Right kidney (tissue), 9 donors: ENCODE results near the gene HAUS8.
"Not testable (repeated sequence)": the region's sequence is repeated elsewhere in the genome, so short reads cannot be mapped to it uniquely, and the experiment has no call there.

Experiments used
- DNase-seq: peaks from one replicate; pipeline ENCODE4 v3.0.0-alpha.2; 2016
- long read RNA-seq, 8 donors: transcript quantifications; one replicate each; lab custom pipeline, GENCODE V29; 2026

The HAUS8 gene, protein sequence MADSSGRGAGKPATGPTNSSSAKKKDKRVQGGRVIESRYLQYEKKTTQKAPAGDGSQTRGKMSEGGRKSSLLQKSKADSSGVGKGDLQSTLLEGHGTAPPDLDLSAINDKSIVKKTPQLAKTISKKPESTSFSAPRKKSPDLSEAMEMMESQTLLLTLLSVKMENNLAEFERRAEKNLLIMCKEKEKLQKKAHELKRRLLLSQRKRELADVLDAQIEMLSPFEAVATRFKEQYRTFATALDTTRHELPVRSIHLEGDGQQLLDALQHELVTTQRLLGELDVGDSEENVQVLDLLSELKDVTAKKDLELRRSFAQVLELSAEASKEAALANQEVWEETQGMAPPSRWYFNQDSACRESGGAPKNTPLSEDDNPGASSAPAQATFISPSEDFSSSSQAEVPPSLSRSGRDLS
- long read RNA-seq, donor 1, transcript HAUS8-201 (11 exons, 1,568 nt), result major isoform, 10 of 15 reads
- long read RNA-seq, donor 1, partial matches to known transcripts, result 0 of 15 reads
- long read RNA-seq, donor 1, other reads (novel, unspliced or antisense), result 0 of 15 reads
- long read RNA-seq, donor 2, partial matches to known transcripts, result 0 of 3 reads
- long read RNA-seq, donor 2, other reads (novel, unspliced or antisense), result 0 of 3 reads
- long read RNA-seq, donor 3, partial matches to known transcripts, result 0 of 2 reads
- long read RNA-seq, donor 3, other reads (novel, unspliced or antisense), result 0 of 2 reads
- long read RNA-seq, donor 4, partial matches to known transcripts, result 6 of 29 reads
- long read RNA-seq, donor 4, other reads (novel, unspliced or antisense), result 16 of 29 reads
- long read RNA-seq, donor 5, partial matches to known transcripts, result 0 of 8 reads
- long read RNA-seq, donor 5, other reads (novel, unspliced or antisense), result 0 of 8 reads
- long read RNA-seq, donor 6, partial matches to known transcripts, result 0 of 4 reads
- long read RNA-seq, donor 6, other reads (novel, unspliced or antisense), result 0 of 4 reads
- long read RNA-seq, donor 7, result 0 reads
- long read RNA-seq, donor 8, partial matches to known transcripts, result 0 of 7 reads
- long read RNA-seq, donor 8, other reads (novel, unspliced or antisense), result 0 of 7 reads

DNA sequence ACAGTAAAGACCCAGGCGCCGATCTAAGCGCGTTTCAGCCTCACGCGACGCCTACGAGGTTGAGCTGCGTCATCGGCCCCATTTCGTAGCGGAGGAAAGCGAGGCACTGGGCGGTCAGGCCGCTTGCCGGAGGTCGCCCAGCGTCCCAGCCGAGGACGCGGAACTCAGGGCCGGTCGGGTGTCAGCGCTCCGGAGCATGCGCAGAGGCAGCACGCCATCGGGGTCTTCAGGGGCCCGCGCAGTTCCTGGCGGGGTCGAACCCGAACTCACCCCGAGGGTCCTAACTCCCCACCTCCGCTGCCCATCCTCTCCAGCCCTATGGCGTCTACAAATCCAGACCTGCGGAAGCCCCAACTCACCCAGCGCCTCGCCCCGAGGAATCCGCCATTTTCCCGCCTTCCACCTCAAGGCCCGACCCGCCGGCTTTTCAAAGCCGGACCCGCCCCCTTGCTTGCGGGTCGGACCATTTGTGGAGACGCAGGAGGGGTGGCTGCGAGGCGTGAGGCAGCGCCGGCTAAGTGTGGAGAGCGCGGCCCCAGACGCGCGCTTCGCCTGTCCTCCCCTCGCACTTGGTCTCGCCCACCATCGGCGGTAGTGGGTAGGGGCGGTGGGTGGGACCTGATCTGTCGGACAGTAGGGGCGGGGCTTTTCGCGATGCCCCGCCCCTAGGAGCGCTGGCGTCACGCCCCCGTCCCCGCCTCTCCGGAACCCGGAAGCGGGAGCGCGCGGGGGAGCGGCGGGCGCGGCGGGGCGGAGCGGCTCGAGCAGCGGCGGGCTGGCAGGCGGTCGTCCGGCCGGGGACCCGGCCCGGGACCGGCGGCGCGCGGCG is at the start of gene HAUS8, which contains the start of gene MYO9B:
Gene HAUS8, minus strand, starts transcription at position 418 of the 829 bp plus-strand sequence. Its CDS starts 30 bp downstream, at position 388.
Gene MYO9B, plus strand, starts transcription at position 743 of the 829 bp plus-strand sequence. CDS start 25,941 bp downstream, outside the sequence.
- peak; percentile 99 for DNase-seq

DNA sequence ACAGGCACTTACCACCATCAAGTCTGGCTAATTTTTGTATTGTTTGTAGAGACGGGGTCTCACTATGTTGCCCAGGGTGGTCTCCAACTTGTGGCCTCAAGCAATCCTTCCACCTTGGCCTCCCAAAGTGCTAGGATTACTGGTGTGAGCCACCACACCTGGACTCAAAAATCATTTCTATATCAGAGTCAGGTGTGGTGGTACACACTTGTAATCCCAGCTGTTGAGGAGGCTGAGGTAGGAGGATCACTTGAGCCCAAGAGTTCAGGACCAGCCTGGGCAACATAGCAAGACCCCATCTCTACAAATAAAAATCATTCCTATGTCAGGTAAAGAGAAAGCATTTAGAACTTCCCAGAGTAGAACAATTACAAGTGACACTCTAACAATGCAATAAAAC is 48.8 kb upstream of the HAUS8 start:
- DNase-seq, result no peak

DNA sequence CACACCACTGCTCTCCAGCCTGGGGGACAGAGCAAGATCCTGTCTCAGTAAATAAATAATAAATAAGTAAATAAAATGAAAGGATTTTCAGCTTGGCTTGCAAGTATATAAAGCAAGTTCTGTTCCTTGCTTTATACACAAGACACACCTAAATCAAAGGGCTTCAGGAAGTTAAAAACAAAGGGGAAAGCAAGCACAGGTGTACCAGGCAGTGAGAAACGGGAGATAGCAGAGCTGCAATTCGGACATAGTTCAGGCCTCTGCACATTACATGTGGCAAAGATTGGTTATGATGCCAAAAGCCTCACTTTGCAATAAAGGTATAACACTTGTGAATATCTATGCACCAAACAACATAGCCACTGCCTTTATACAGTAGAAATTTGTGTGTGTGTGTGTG is 47.8 kb upstream of the HAUS8 start:
- no peak for DNase-seq

DNA sequence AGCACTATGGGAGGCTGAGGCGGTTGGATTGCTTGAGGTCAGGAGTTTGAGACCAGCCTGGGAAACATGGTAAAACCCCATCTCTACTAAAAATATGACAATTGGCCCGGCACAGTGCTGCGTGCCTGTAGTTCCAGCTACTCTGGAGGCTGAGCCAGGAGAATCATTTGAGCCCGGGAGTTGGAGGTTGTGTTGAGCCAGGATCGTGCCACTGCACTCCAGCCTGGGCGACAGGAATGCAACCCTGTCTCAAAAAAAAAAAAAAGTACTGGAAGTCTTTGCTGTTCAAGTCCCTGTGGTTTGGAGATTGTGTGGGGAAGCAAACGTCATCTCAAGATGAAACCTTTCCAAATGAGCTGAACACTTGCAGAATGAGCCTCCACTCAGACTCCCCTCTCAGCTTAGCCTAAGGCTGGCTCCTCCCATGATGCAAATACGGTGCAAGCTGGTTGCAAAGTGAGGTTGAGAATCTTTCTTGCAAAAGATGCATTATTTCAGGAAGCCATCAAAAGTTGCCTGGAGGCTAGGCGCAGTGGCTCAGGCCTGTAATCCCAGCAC is 46.6 kb upstream of the HAUS8 start:
- no peak for DNase-seq

DNA sequence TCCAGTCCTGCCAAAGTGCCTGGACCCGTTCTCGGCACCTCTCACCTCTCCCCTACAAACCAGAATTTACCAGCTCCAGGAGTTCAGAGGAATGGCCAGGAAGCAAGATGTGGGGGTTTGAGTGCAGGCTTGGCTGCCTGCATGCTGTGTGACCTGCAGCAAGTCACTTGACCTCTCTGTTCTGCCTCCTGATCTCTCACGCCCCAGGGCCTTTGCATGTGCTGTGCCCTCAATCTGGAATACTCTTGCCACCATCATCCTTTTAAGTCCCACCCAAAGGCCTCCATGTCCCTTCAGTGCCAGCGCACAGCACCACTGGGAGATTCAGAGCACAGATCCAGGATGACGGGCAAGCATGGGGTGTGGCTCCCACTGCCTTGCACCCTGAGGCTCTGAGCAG is 43.7 kb upstream of the HAUS8 start:
- DNase-seq, result no peak

DNA sequence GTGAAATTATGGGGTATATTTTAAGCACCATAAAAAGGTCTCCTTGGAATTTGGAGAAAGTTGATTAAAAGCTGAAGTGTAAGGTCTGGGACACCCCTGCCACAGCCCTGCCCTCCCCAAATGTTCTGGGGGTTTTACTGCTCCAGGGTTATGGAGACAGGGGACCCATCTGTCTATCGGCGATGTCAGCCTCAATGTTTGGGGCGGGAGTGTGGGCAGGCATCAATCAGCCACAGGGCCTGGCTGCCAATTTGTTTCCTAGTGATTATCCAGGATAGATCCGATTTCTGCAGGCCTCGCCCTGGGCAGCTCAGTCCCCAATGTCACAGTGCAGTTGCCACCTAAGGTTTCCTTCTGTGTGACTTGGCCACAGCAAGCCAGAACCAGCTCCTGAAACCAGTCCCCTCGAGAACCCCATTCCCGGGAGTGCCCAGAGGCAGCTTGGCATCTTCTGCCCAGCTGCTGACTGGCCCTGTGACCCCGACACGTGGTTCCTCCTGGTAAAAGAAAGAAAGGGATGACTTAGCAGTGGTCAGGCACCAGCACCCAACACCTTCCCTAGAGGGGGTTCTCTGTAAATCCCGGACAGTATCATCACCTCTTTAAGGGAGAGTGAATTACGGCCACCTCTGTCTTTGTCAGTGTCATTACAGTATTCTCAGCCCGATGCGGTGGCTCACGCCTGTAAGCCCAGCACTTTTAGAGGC is 41.9 kb upstream of the HAUS8 start:
- no peak for DNase-seq

DNA sequence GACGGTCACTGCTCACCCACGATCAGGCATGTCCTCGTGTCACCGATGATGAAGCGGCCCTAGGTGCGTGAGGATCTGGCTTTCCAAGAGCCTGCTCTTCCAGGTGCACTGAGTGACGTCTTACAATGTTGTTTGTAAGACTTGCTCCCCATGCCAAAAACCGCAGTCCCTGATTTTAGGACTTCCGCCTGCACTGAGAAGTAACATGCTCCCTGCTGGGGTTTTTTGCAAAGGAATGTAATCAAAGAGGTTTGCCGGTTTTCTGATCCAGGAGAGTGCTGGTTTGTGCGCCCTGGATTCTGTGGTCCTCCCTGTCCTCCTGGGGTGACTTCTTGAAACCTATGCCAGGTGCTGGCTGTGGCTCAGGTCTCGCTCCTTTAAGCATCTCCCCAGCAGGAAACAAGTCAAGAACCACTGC is 39.2 kb upstream of the HAUS8 start:
- no peak for DNase-seq

DNA sequence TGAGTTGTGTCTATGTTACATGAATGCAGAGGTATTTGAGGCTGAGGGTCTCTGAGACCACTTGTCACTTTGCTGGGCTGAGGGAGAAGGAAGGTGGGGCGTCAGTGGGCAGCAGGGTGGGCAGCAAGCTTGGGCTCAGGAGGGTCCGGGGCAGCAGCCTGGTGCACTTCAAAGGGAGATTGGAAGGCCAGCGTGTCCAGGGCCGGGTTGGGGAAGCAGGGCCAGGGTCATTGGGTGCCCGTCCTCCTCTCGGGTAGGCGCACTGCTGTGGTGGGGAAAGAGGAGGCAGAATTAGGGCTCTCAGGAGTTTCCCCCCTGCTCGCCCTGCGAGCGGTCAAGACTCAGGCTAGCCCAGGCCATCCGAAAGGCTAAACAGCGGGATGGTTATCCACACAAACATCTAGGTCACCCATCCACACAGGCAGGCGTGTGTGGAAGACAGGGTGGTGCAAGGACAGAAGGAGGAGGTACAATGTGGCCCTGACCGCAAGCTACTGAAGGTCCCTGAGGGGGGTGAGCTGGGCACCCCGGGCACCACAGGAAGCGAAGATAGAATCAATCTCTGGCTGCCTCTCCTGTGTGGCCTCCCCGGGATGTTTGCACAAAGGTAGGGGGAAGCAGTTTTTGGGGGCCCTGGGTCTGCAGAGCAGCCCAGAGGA is 38.0 kb upstream of the HAUS8 start:
- DNase-seq, result no peak

DNA sequence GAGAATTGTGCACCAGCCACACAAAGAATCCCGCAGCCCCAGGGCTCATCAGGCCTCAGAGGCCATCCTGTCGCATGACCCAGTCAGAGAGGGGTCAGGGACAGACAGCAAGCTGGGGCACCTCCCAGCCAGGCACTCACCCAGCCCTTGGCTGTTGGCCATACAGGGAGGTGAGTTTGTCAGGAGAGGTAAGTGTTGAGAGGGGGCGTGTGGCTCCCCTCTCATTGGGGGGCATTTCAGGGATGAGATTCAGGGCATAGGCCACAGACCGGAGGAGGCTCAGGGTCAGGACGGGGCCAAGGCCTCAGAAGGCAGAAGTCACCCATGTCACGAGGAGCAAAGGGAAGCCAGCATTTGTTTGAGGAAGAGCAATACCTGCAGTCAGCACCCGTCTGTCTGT is 37.4 kb upstream of the HAUS8 start:
- no peak for DNase-seq

DNA sequence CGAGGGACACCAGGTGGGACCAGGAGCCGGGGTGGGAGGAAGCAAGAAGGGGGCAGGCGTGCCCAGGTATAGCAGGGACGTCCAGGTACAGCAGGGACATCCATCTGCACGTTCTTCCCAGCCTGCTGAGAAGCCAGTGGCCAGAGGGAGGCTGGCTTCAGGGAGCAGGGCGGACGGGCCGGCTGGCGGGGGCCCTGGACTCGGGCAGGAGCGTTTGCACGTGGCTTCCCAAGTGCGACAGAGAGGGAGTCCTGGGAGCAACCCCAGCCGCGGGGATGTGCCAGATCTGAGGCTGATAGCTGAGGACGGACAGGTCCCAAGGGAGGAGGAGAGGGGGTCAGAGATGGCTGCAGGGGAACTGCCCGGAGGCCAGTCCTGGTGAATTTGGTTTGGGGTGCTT is 37.0 kb upstream of the HAUS8 start:
- DNase-seq, result no peak

DNA sequence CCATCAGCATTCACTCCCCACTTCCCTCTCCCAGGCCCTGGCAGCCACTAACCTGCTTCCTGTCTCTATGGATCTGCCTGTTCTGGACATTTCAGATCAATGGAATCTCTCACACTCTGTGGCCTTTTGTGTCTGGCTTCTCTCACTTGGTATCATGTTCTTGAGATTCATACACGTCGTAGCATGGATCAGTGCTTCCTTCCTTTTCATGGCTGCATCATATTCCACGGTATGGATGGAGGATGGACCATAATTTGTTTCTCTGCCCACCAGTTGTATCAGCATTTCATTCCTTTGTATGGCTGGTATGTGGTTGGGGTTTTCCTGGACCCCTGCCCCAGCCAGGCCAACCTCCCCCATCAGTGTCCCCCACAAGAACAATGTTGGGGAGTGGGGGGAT is 36.5 kb upstream of the HAUS8 start:
- no peak for DNase-seq

DNA sequence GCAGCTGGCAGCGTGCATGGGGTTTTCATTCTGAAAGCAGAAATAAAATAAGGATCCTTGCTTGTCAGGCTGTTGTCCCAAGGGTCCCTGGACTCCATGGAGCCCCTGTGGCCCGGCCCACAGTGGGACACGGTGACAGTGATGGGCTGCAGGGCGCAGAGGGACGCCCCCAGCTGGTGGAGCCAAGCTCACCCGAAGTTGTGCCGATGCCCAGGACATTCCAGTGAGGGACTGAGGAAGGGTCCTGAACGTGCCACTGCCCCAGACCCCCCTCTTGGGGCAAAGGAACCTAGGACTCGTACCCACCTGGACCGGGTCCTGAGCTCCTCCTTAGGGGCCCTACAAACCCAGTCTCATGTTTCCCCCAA is 35.3 kb upstream of the HAUS8 start:
- no peak for DNase-seq

DNA sequence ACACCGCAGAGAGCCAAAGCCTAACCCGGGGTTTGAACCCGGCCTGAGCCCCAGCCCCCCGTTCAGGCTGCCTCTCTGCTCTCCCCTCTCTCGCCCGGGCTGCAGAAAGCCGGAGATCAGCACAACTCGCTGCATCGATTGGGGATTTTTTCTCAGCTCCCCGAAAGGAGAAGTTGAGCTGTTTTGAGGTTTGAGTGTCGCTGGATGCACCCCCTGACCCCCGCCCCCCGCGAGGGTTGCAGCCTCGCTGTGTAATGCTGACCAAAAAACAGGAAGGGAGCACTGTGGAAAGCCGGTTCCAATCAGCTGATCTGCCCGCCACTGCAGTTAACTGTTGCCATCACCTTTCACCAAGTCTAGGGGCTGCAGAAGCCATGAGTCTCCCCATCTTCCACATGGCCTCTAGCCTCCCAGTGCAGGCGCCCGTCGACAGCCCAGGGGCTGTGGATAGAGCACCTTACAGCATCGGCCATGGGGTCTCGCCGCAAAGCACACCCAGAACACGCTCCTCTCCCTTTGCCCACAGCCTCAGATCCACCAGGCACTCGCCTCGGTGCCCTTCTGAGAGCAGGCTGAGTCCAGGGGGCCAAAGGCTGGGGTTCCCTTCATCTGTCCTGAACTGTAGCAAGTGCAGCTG is 34.8 kb upstream of the HAUS8 start:
- DNase-seq, result no peak

DNA sequence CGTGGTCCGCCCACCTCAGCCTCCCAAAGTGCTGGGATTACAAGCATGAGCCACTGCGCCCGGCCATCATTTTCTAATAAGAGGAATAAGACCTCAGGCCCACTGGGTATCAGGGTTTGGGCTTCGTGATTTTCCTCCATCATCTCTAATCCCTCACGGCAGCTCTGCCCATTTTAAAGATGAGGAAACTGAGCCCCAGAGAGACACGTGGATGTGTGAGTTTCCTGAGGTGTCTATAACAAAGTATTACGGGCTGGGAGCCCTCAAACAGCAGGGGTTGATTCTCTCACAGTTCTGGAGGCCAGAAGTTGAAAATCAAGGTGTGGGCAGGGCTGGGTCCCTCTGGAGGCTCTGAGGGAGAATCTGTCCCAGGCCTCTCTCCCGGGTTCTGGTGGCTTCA is 34.0 kb upstream of the HAUS8 start:
- DNase-seq, result no peak

DNA sequence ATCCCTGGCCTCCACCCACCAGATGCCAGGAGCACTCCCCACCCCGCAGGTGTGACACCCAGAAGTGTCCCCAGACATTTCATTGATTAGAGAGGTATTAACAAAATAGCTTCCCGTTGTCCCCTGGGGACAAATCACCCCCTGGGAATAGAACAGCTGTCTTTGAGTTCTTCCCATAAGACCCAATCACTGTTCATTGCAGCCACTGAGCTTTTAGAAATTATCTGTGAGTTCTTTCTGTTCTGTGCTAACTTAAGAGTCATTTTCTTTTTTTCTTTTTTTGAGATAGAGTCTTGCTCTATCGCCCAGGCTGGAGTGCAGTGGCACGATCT is 33.2 kb upstream of the HAUS8 start:
- DNase-seq, result no peak

DNA sequence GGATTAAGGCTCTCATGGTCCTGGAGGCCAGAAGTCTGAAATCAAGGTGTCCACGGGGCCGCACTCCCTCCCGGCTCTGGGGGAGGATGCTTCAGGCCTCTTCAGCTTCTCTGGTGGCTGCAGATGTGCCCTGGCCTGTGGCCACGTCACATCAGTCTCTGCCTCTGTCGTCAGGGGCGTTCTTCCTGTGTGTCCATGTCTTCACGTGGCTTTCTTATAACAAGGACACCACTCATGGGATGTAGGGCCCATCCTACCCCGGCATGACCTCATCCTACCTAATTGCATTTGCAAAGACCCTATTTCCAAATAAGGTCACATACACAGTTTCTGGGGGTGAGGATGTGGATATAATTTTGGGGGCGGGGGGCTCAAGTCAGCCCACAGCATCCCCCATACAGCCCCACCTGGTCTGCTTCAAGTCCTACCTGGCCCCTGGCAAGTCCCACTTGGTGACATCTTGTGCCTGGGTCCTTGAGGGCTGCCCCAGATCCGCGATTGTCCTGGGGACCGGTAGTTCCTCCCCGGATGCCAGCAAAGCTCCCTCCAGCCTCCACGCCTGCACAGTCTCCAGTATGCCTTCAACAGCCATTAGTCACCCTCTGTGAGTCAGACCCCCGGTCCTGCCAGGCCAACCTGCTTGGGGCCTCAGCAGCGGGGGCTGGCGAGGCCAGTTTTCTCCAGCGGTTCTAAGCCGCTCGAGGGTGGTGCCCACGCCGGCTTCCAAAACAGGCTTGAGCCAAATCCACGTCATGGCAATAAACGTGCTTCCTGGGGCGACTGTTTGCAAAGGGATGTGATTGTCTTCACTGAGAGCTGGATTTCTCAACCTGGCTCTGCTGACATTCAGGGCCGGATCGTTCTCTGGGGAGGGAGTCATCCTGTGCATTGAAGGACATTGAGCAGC is 32.5 kb upstream of the HAUS8 start:
- no peak for DNase-seq

DNA sequence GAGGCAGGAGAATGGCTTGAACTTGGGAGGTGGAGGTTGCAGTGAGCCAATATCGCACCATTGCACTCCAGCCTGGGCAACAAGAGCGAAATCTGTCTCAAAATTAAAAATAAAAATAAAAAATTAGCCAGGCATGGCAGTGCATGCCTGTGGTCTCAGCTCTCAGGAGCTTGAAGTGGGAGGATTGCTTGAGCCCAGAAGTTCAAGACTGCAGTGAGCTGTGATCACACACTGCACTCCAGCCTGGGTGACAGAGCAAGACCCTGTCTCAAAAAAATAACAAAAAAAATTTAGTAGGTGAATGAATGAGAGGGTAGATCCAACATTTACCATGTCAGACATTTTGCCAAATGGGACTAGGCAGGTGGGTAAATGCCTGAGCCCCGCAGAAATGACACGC is 31.7 kb upstream of the HAUS8 start:
- DNase-seq, result not testable (repeated sequence)

DNA sequence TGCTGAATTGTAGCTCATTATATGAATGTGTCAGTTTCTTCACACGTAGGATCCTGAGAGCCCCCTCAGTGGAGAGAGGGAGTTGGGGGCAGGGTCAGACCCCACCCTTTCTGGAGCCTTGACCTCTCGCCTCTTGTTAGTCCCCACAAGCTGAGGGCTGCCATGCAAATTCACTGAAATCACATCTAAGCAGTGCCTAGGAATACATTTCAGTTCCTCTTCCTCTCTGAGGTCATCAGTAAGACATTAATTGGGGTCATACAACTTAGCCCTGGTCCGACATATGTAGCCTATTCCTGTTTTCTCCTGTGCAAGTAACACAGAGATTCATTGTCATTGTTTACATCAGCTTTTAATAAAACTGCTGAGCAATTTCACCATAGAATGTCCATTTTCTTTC is 30.3 kb upstream of the HAUS8 start:
- DNase-seq, result no peak

DNA sequence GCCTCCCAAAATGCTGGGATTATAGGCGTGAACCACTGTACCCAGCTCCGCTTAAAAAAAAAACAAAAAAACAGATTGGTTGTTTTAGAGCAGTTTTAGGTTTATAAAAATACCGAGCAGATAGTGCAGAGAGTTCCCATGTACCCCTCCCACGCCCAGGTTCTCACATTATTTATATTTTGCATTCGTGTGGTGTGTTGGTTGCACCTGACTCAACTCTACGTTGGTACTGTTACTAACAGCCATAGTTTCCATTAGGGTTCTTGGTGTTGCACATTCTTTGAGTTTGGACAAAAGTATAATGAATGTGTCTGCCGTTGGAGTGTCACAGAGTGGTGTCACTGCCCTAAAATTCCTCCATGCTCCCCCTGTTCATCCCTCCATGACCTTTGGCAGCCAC is 29.4 kb upstream of the HAUS8 start:
- no peak for DNase-seq
